Mesenchymal stem cell (in vitro differentiated cells and primary cell): ENCODE results near the gene PLS1.

Experiments used
- DNase-seq: peaks from one replicate; pipeline ENCODE4 v3.0.0-alpha.2; 2013
- H2AFZ ChIP-seq: one replicate; pipeline ENCODE4 v1.6.1; 2013; ENCODE audit warnings: low read depth, mild to moderate bottlenecking, control low read depth, inconsistent platforms, low read length, moderate library complexity
- H2AK5ac ChIP-seq: 2 replicates; pipeline ENCODE4 v1.6.1; 2013; ENCODE audit warnings: low read length, moderate library complexity, mild to moderate bottlenecking, inconsistent platforms; ENCODE audit not compliant: severe bottlenecking
- H2BK120ac ChIP-seq: one replicate; pipeline ENCODE4 v1.6.1; 2013; ENCODE audit warnings: low read depth, mild to moderate bottlenecking, inconsistent platforms, low read length, moderate library complexity
- H2BK12ac ChIP-seq, 2 experiments: one replicate each; pipeline ENCODE4 v1.6.1; 2013; ENCODE audit warnings: inconsistent platforms in 2 of 2, low read length in 2 of 2, mild to moderate bottlenecking in 2 of 2, moderate library complexity in 2 of 2, control low read depth in 1 of 2
- H2BK15ac ChIP-seq: one replicate; pipeline ENCODE4 v1.6.1; 2013; ENCODE audit warnings: mild to moderate bottlenecking, low read depth, inconsistent platforms; ENCODE audit not compliant: poor library complexity, severe bottlenecking
- H2BK5ac ChIP-seq: 2 replicates; pipeline ENCODE4 v1.6.1; 2013; ENCODE audit warnings: low read depth, mild to moderate bottlenecking, low read length, control low read depth, inconsistent platforms; ENCODE audit not compliant: poor library complexity, severe bottlenecking
- H3K14ac ChIP-seq, 2 experiments: one replicate each; pipeline ENCODE4 v1.6.1; 2013; ENCODE audit warnings: inconsistent platforms in 2 of 2, low read length in 2 of 2, control low read depth in 1 of 2, mild to moderate bottlenecking in 1 of 2, moderate library complexity in 1 of 2
- H3K18ac ChIP-seq, 2 experiments: one replicate each; pipeline ENCODE4 v1.6.1; 2013; ENCODE audit warnings: inconsistent platforms in 2 of 2, low read length in 2 of 2, control low read depth in 1 of 2, low read depth in 1 of 2, mild to moderate bottlenecking in 1 of 2
- H3K23ac ChIP-seq, 2 experiments: one replicate each; pipeline ENCODE4 v1.6.1; 2013; ENCODE audit warnings: inconsistent platforms in 2 of 2, low read length in 2 of 2, mild to moderate bottlenecking in 2 of 2, moderate library complexity in 2 of 2, control low read depth in 1 of 2
- H3K27ac ChIP-seq: 2 replicates; pipeline ENCODE4 v1.5.1; 2013; ENCODE audit warnings: mild to moderate bottlenecking, moderate library complexity, low read length, control low read depth, inconsistent platforms; ENCODE audit not compliant: poor library complexity, severe bottlenecking
- H3K27me3 ChIP-seq, 2 experiments: 2 replicates each; pipeline versions ENCODE4 v1.6.1 to v1.7.0; 2013; ENCODE audit warnings: low read length in 2 of 2, mild to moderate bottlenecking in 2 of 2, moderate library complexity in 2 of 2, control low read depth in 1 of 2, inconsistent platforms in 1 of 2; ENCODE audit not compliant: control insufficient read depth in 1 of 2, insufficient read depth in 1 of 2
- H3K36me3 ChIP-seq, 2 experiments: 2 replicates each; pipeline versions ENCODE4 v1.6.1 to v1.7.0; 2013; ENCODE audit warnings: low read length in 2 of 2, control low read depth in 1 of 2, inconsistent platforms in 1 of 2, low read depth in 1 of 2, mild to moderate bottlenecking in 1 of 2; ENCODE audit not compliant: insufficient read depth in 2 of 2, control insufficient read depth in 1 of 2
- H3K4ac ChIP-seq, 2 experiments: one replicate each; pipeline ENCODE4 v1.6.1; 2013; ENCODE audit warnings: inconsistent platforms in 2 of 2, low read length in 2 of 2, mild to moderate bottlenecking in 2 of 2, moderate library complexity in 2 of 2, control low read depth in 1 of 2, low read depth in 1 of 2
- H3K4me1 ChIP-seq: 2 replicates; pipeline ENCODE4 v1.6.1; 2013; ENCODE audit warnings: low read depth, low read length, control low read depth; ENCODE audit not compliant: control insufficient read depth, insufficient read depth
- H3K4me2 ChIP-seq: 2 replicates; pipeline ENCODE4 v1.6.1; 2013; ENCODE audit warnings: low read length, mild to moderate bottlenecking, inconsistent platforms; ENCODE audit not compliant: poor library complexity, severe bottlenecking
- H3K4me3 ChIP-seq, 2 experiments: 2 replicates each; pipeline versions ENCODE4 v1.5.1 to v1.7.0; 2013; ENCODE audit warnings: low read length in 2 of 2, mild to moderate bottlenecking in 2 of 2, control low read depth in 1 of 2, low read depth in 1 of 2; ENCODE audit not compliant: insufficient read depth in 1 of 2
- H3K79me1 ChIP-seq: replicated peaks from 2 replicates; pipeline ENCODE4 v1.6.1; 2013; ENCODE audit warnings: mild to moderate bottlenecking, control low read depth, low read length, inconsistent platforms; ENCODE audit not compliant: poor library complexity, severe bottlenecking
- H3K9ac ChIP-seq: 2 replicates; pipeline ENCODE4 v1.7.0; 2013; ENCODE audit warnings: mild to moderate bottlenecking, low read length, moderate library complexity
- H3K9me3 ChIP-seq: 2 replicates; pipeline ENCODE4 v1.7.0; 2013; ENCODE audit warnings: mild to moderate bottlenecking, low read length; ENCODE audit not compliant: control insufficient read depth
- H4K8ac ChIP-seq: one replicate; pipeline ENCODE4 v1.6.1; 2013; ENCODE audit warnings: inconsistent platforms, mild to moderate bottlenecking, low read length, moderate library complexity
- H4K91ac ChIP-seq: one replicate; pipeline ENCODE4 v1.6.1; 2013; ENCODE audit warnings: mild to moderate bottlenecking, low read length, inconsistent platforms
- WGBS: methylation state at CpG from one replicate; pipeline ENCODE4 v1.1.7; 2013; ENCODE audit warnings: mixed read lengths; 5-methylcytosine and 5-hydroxymethylcytosine counted together

Gene PLS1

GRCh38 chr3:142716102-142716501 lies 119.9 kb downstream of the PLS1 start:
- whole genome bisulfite sequencing: 87% methylated on average over 3 of the region's 4 CpGs
- Histone ChIP-seq H3K36me3 (no peaks in the 10 kb centered on the region), H2BK120ac (no peak overlapping the region), H3K27me3 (no peaks in the 10 kb centered on the region), H2AK5ac (no peak overlapping the region), H3K9ac (no peak overlapping the region), H2BK12ac (no peak overlapping the region), H3K4me2 (no peak overlapping the region), H3K14ac (no peak overlapping the region), H3K4me1 (no peaks in the 10 kb centered on the region), H2BK5ac (no peak overlapping the region), H3K18ac (no peak overlapping the region), H3K4me3 (no peak overlapping the region), H4K91ac (no peak overlapping the region), H3K27ac (no peak overlapping the region), H3K23ac (no peak overlapping the region), H3K79me1 (no peaks in the 10 kb centered on the region), H4K8ac (no peak overlapping the region), H2AFZ (no peak overlapping the region), H2BK15ac (no peak overlapping the region), H3K4ac (no peak overlapping the region), H3K9me3 (no peaks in the 10 kb centered on the region)
- DNase-seq: no peak

- Histone ChIP-seq H2BK5ac (no peak overlapping the region), H3K14ac (no peak overlapping the region), H4K91ac (no peak overlapping the region), H3K4me3 (peak overlapping the region; percentile 34 to 98), H2AK5ac (no peak overlapping the region), H3K36me3 (no peaks in the 10 kb centered on the region), H3K27me3 (no peaks in the 10 kb centered on the region), H2BK15ac (no peak overlapping the region), H4K8ac (no peak overlapping the region), H3K18ac (no peak overlapping the region), H3K79me1 (peaks cover 4% of the 10 kb centered on the region), H3K23ac (no peak overlapping the region), H3K9ac (peak overlapping the region; percentile 96), H3K4me1 (no peaks in the 10 kb centered on the region), H2BK120ac (no peak overlapping the region), H2BK12ac (no peak overlapping the region), H3K9me3 (no peaks in the 10 kb centered on the region), H3K4ac (no peak overlapping the region), H3K27ac (no peak overlapping the region), H3K4me2 (peak overlapping the region; percentile 41), H2AFZ (no peak overlapping the region)
- DNase-seq: no peak
- 2% methylated on average over 8 of the region's 10 CpGs for WGBS
Observed at GRCh38 chr3:142723665-142723967, 127.4 kb downstream of the PLS1 start.

GRCh38 chr3:142723968-142724681 lies 127.9 kb downstream of the PLS1 start, which contains the start of gene TRPC1:
TRPC1 (plus strand) TSS chr3:142724034; CDS start chr3:142724560, 526 bp downstream.
- Histone ChIP-seq H3K79me1 (peaks cover 4% of the 10 kb centered on the region), H3K27me3 (no peaks in the 10 kb centered on the region), H4K91ac (peak within 1 kb of the TSS; percentile 63), H3K18ac (peak within 1 kb of the TSS; percentile 67 to 75), H3K4me2 (peak within 1 kb of the TSS; percentile 76), H3K14ac (peak within 1 kb of the TSS in 1 of 2 experiments; percentile 63), H3K27ac (peak within 1 kb of the TSS; percentile 45), H3K4me1 (no peaks in the 10 kb centered on the region), H3K4me3 (peak within 1 kb of the TSS; percentile 62 to 98), H3K4ac (peak within 1 kb of the TSS; percentile 75 to 76), H3K9ac (peak within 1 kb of the TSS; percentile 96), H2AK5ac (no peak within 1 kb of the TSS), H3K9me3 (no peaks in the 10 kb centered on the region), H3K23ac (peak within 1 kb of the TSS in 1 of 2 experiments; percentile 47), H4K8ac (peak within 1 kb of the TSS; percentile 85), H2BK5ac (peak within 1 kb of the TSS; percentile 40), H2BK12ac (peak within 1 kb of the TSS in 1 of 2 experiments; percentile 61), H3K36me3 (no peaks in the 10 kb centered on the region), H2BK15ac (no peak within 1 kb of the TSS), H2BK120ac (peak within 1 kb of the TSS; percentile 45), H2AFZ (peak within 1 kb of the TSS; percentile 58)
- under 1% methylated on average over 42 of the region's 73 CpGs for WGBS
- peak; percentile 89 for DNase-seq

DNA sequence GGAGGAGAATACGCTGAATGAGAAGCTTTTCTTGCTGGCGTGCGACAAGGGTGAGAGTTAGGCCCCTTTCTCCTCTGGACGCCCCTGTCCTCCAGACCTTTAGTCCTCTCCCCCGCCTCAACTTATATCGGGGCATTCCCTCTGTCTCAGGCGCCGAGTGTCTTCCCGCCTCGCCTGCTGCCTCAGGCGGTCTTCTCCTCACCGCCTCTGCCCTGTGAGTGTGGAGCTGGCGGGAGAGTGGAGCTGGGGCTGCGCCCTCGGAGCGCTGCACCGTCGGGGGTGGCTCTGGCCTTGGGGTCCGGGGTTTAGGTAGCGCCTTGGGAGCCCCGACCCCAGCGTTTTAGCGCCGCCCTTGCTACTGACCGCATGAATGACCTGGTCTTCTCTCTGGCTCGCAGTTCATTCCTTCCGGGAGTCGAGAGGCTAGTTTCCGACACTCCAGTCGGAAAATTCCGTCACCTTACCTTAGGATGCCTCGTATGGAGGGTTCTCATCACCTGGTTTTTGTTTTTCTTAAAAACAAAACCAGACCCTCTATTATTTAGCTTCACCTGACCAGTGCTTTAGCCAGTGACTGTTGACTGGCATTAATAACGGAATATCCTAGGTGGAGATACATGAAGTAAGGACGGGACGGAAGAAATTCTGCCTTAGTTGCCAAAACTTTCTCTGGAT lies 128.6 kb downstream of the PLS1 start:
- no peak overlapping the region for H2BK5ac ChIP-seq
- H3K36me3 ChIP-seq: no peaks in the 10 kb centered on the region
- no peak overlapping the region for H3K23ac ChIP-seq
- H2AK5ac ChIP-seq: no peak overlapping the region
- WGBS: 1% methylated on average over 30 of the region's 35 CpGs
- H3K9ac ChIP-seq: peak overlapping the region; percentile 96
- H3K9me3 ChIP-seq: no peaks in the 10 kb centered on the region
- peaks cover 4% of the 10 kb centered on the region for H3K79me1 ChIP-seq
- H3K18ac ChIP-seq: peak overlapping the region; percentile 52 to 67
- H2BK15ac ChIP-seq: no peak overlapping the region
- H3K4me1 ChIP-seq: no peaks in the 10 kb centered on the region
- no peak overlapping the region for H4K91ac ChIP-seq
- H2BK12ac ChIP-seq: peak overlapping the region in 1 of 2 experiments; percentile 61
- peak overlapping the region in 1 of 2 experiments; percentile 63 for H3K14ac ChIP-seq
- H3K27me3 ChIP-seq: no peaks in the 10 kb centered on the region
- H2AFZ ChIP-seq: peak overlapping the region; percentile 58
- peak overlapping the region; percentile 76 for H3K4me2 ChIP-seq
- H2BK120ac ChIP-seq: no peak overlapping the region
- peak overlapping the region; percentile 11 for H3K27ac ChIP-seq
- DNase-seq: peak; percentile 66
- peak overlapping the region; percentile 67 for H4K8ac ChIP-seq
- peak overlapping the region; percentile 3 to 76 for H3K4ac ChIP-seq
- H3K4me3 ChIP-seq: peak overlapping the region; percentile 62 to 98
